Adrenal gland (tissue), 12 donors: ENCODE data around the gene THRB. TPM values are rescaled to one million over a fixed set of nuclear protein-coding genes. Genes with fewer than 3 reads are reported as not detected.

ENCODE experiments used
- DNase-seq, 7 donors: peaks; one replicate each; pipeline ENCODE4 v3.0.0-alpha.2; 2019 to 2020
- H3K27ac ChIP-seq, 5 donors: fragments of 200-600 bp; sonication (generic) in 4 of 5; 1 replicate in 3 of 5; 2 replicates in 2 of 5; pipeline versions ENCODE4 v1.5.1 to v1.8.0; 2016 to 2020; ENCODE audit warnings: mild to moderate bottlenecking in 1 of 5
- H3K27me3 ChIP-seq: fragments of 200-600 bp; 2 replicates; pipeline ENCODE4 v1.8.0; 2021
- H3K36me3 ChIP-seq, 2 donors: fragments of 200-600 bp; replicated peaks in 1 of 2; 1 replicate in 1 of 2; 2 replicates in 1 of 2; pipeline versions ENCODE4 v1.5.1 to v1.8.0; 2018 to 2022
- H3K4me1 ChIP-seq, 2 donors: fragments of 200-600 bp; replicated peaks in 1 of 2; 1 replicate in 1 of 2; 2 replicates in 1 of 2; pipeline versions ENCODE4 v1.5.1 to v1.8.0; 2018 to 2021
- H3K4me3 ChIP-seq, 4 donors: fragments of 200-600 bp; sonication (generic) in 3 of 4; one replicate each; pipeline ENCODE4 v1.5.1; 2016 to 2018
- H3K9me3 ChIP-seq, 3 donors: fragments of 200-600 bp; sonication (generic) in 1 of 3; replicated peaks in 1 of 3; 1 replicate in 2 of 3; 2 replicates in 1 of 3; pipeline versions ENCODE4 v1.5.1 to v1.8.0; 2016 to 2021
- CTCF ChIP-seq, 6 experiments: fragments of 450-650 bp in 4 of 6; fragments of 200-600 bp in 2 of 6; sonication (generic) in 1 of 6; IDR thresholded peaks; 1 replicate in 5 of 6; 2 replicates in 1 of 6; pipeline versions ENCODE4 v1.5.1 to v1.8.0; 2016 to 2021; ENCODE audit warnings: antibody characterized with exemption in 6 of 6, mild to moderate bottlenecking in 2 of 6, moderate library complexity in 1 of 6
- POLR2A ChIP-seq, 2 donors: fragments of 450-650 bp; IDR thresholded peaks; one replicate each; pipeline ENCODE4 v1.6.1; 2017; ENCODE audit warnings: antibody characterized with exemption in 2 of 2, mild to moderate bottlenecking in 2 of 2, moderate library complexity in 1 of 2
- WGBS, 4 donors: extraction: QIAGEN DNeasy Blood & Tissue Kit in 2 of 4; methylation state at CpG; one replicate each; pipeline versions ENCODE4 v1.1.5 to v1.1.7; 2013 to 2017; 5-methylcytosine and 5-hydroxymethylcytosine counted together
- intact Hi-C, 2 donors: fragments of 100-400 bp; cut with DNase I; formaldehyde crosslinking; loops; one replicate each; pipeline versions ENCODE4 v1.14.1 to v1.15.0; 2022 to 2023
- polyA plus RNA-seq, 3 donors: library from polyadenylated mRNA; stranded (reverse); fragments of 200-250 nt in 2 of 3; fragments of 350-450 nt in 1 of 3; fragmentation: Illumina TruSeq in 1 of 3; extraction: RNeasy Lipid Tissue Mini Kit (QIAGEN cat#74804) in 1 of 3; gene quantifications; one replicate each; pipeline ENCODE4 v1.2.3, GENCODE V29; 2013 to 2014
- total RNA-seq, 9 donors: library from RNA; depleted of rRNA in 4 of 9; stranded (reverse); fragments of >200 nt in 4 of 9; fragments of 120-200 nt in 1 of 9; fragmentation: NEBNext Ultra II Directional in 1 of 9; extraction: Animal tissue kit (Norgen Biotek cat#: 25700) in 1 of 9; gene quantifications; one replicate each; pipeline versions ENCODE4 v1.1.0 to v1.2.4, GENCODE V29; 2013 to 2023
- donor health status: healthy with polysubstance abuse.
- donor health status: Bipolar disorder and iron deficiency.
- donor health status: DM: yes; HTN: yes; CAD: no.
- donor health status: DM: no; HTN: no; CAD: no.
- donor health status: DM: no; HTN: no; CAD: no.
- donor health status: DM: yes; HTN: yes; CAD: no.

THRB gene
- total and polyA plus RNA-seq, 12 donors: 3.0 to 30.7 (median 13.5) TPM

GRCh38 chr3:24264748-24265158 lies 229.9 kb downstream of the THRB start:
- peaks cover 0 to 7% (median 0%) of the 10 kb centered on the region in 3 donors for H3K9me3 ChIP-seq
- intact Hi-C loops: loop anchor here in 1 of 2 donors (10.0 kb wide), 1 partner anchor 230 kb away; the partner anchor contains the start of gene THRB
- TF ChIP-seq POLR2A (IDR thresholded peaks at IDR 0.05) (no peak), CTCF (IDR thresholded peaks at IDR 0.05) (peak; percentile 50 to 86 (median 75))
- WGBS, 4 donors: 54 to 56% (median 55%) methylated on average over 3 of the region's 3 CpGs
- H3K36me3 ChIP-seq: no peaks in the 10 kb centered on the region
- DNase-seq: peak in 4 of 7 donors; percentile 27 to 34 (median 30)
- no peaks in the 10 kb centered on the region for H3K27me3 ChIP-seq
- no peak overlapping the region for H3K27ac ChIP-seq
- no peak overlapping the region for H3K4me3 ChIP-seq
- peaks cover 0 to 2% of the 10 kb centered on the region in 2 donors for H3K4me1 ChIP-seq

GRCh38 chr3:24264011-24264410 lies 230.6 kb downstream of the THRB start:
- Histone ChIP-seq H3K27ac (no peak overlapping the region), H3K9me3 (peaks cover 0 to 7% (median 0%) of the 10 kb centered on the region in 3 donors), H3K4me1 (peaks cover 0 to 6% of the 10 kb centered on the region in 2 donors), H3K36me3 (no peaks in the 10 kb centered on the region), H3K27me3 (no peaks in the 10 kb centered on the region), H3K4me3 (no peak overlapping the region)
- TF ChIP-seq POLR2A (IDR thresholded peaks at IDR 0.05) (no peak), CTCF (IDR thresholded peaks at IDR 0.05) (no peak)
- no peak for DNase-seq
- WGBS, 4 donors: 82 to 100% (median 92%) methylated on average over 1 of the region's 1 CpG
- intact Hi-C loops: loop anchor here in 1 of 2 donors (10.0 kb wide), 1 partner anchor 231 kb away; the partner anchor contains the start of gene THRB

- H3K36me3 ChIP-seq: no peaks in the 10 kb centered on the region
- H3K9me3 ChIP-seq: peaks cover 0 to 7% (median 0%) of the 10 kb centered on the region in 3 donors
- TF ChIP-seq POLR2A (IDR thresholded peaks at IDR 0.05) (no peak), CTCF (IDR thresholded peaks at IDR 0.05) (no peak)
- H3K27ac ChIP-seq: no peak overlapping the region
- no peak overlapping the region for H3K4me3 ChIP-seq
- intact Hi-C loops: loop anchor here in 1 of 2 donors (10.0 kb wide), 1 partner anchor 232 kb away; the partner anchor contains the start of gene THRB
- H3K4me1 ChIP-seq: peaks cover 0 to 6% of the 10 kb centered on the region in 2 donors
- H3K27me3 ChIP-seq: no peaks in the 10 kb centered on the region
- no peak for DNase-seq
- WGBS, 4 donors: 72 to 78% (median 76%) methylated on average over 2 of the region's 2 CpGs
These were observed 231.5 kb downstream of the THRB start for GRCh38 chr3:24263069-24263668.

- no peaks in the 10 kb centered on the region for H3K36me3 ChIP-seq
- H3K27ac ChIP-seq: no peak overlapping the region
- no peaks in the 10 kb centered on the region for H3K27me3 ChIP-seq
- TF ChIP-seq POLR2A (IDR thresholded peaks at IDR 0.05) (no peak), CTCF (IDR thresholded peaks at IDR 0.05) (no peak)
- H3K4me3 ChIP-seq: no peak overlapping the region
- peaks cover 0 to 7% (median 0%) of the 10 kb centered on the region in 3 donors for H3K9me3 ChIP-seq
- no peak for DNase-seq
- intact Hi-C loops: loop anchor here in 1 of 2 donors (10.0 kb wide), 1 partner anchor 233 kb away; the partner anchor contains the start of gene THRB
- H3K4me1 ChIP-seq: peaks cover 0 to 6% of the 10 kb centered on the region in 2 donors
These were observed 233.1 kb downstream of the THRB start for GRCh38 chr3:24261521-24261920.
